Measurements from ENCODE around the gene PLEKHS1. TPM values are rescaled to one million over a fixed set of nuclear protein-coding genes. Genes with fewer than 3 reads are reported as not detected.

PLEKHS1 gene
- total RNA-seq, 1 donor from 2014 or later, result not detected

- Histone ChIP-seq H3K27me3 (ENCODE audit: control insufficient read depth, insufficient read depth, low read length) (no peaks in the 10 kb centered on the region), H3K36me3 (ENCODE audit: control insufficient read depth, insufficient read depth, low read length) (no peaks in the 10 kb centered on the region), H3K4me3 (ENCODE audit: low read depth, low read length) (no peak overlapping the region)
- no peak for DNase-seq (ENCODE audit: low read depth)
- no peak for TF ChIP-seq CTCF (IDR thresholded peaks at IDR 0.05; ENCODE audit: insufficient read depth, low read length, severe bottlenecking)
- no peak for FAIRE-seq
These were observed 25.1 kb downstream of the PLEKHS1 start for GRCh38 chr10:113776553-113776952.

GRCh38 chr10:113780681-113781250 lies 29.3 kb downstream of the PLEKHS1 start:
- no peak for TF ChIP-seq CTCF (IDR thresholded peaks at IDR 0.05; ENCODE audit: insufficient read depth, low read length, severe bottlenecking)
- DNase-seq (ENCODE audit: low read depth), result no peak
- Histone ChIP-seq H3K4me3 (ENCODE audit: low read depth, low read length) (no peak overlapping the region), H3K27me3 (ENCODE audit: control insufficient read depth, insufficient read depth, low read length) (no peaks in the 10 kb centered on the region), H3K36me3 (ENCODE audit: control insufficient read depth, insufficient read depth, low read length) (no peaks in the 10 kb centered on the region)
- FAIRE-seq, result peak; percentile 79

GRCh38 chr10:113782367-113782766 lies 30.9 kb downstream of the PLEKHS1 start:
- Histone ChIP-seq H3K36me3 (ENCODE audit: control insufficient read depth, insufficient read depth, low read length) (no peaks in the 10 kb centered on the region), H3K4me3 (ENCODE audit: low read depth, low read length) (no peak overlapping the region), H3K27me3 (ENCODE audit: control insufficient read depth, insufficient read depth, low read length) (no peaks in the 10 kb centered on the region)
- DNase-seq (ENCODE audit: low read depth) (no peak), FAIRE-seq (no peak)
- no peak for TF ChIP-seq CTCF (IDR thresholded peaks at IDR 0.05; ENCODE audit: insufficient read depth, low read length, severe bottlenecking)

- DNase-seq (ENCODE audit: low read depth), result no peak
- H3K27me3 ChIP-seq (ENCODE audit: control insufficient read depth, insufficient read depth, low read length), result no peaks in the 10 kb centered on the region
- no peaks in the 10 kb centered on the region for H3K36me3 ChIP-seq (ENCODE audit: control insufficient read depth, insufficient read depth, low read length)
- H3K4me3 ChIP-seq (ENCODE audit: low read depth, low read length), result no peak overlapping the region
- no peak for TF ChIP-seq CTCF (IDR thresholded peaks at IDR 0.05; ENCODE audit: insufficient read depth, low read length, severe bottlenecking)
- FAIRE-seq, result no peak
These were observed 31.7 kb downstream of the PLEKHS1 start for GRCh38 chr10:113782986-113783704.

- DNase-seq (ENCODE audit: low read depth) (peak; percentile 98), FAIRE-seq (peak; percentile 96)
- H3K36me3 ChIP-seq (ENCODE audit: control insufficient read depth, insufficient read depth, low read length), result no peaks in the 10 kb centered on the region
- no peaks in the 10 kb centered on the region for H3K27me3 ChIP-seq (ENCODE audit: control insufficient read depth, insufficient read depth, low read length)
- TF ChIP-seq CTCF (IDR thresholded peaks at IDR 0.05; ENCODE audit: insufficient read depth, low read length, severe bottlenecking), result no peak
- H3K4me3 ChIP-seq (ENCODE audit: low read depth, low read length), result no peak overlapping the region
These were observed 37.2 kb downstream of the PLEKHS1 start for GRCh38 chr10:113788604-113789083.
